K562 (cell line): ENCODE data around the gene TMEM117. TPM values are rescaled to one million over a fixed set of nuclear protein-coding genes. Genes with fewer than 3 reads are reported as not detected.

Experiments used
- ATAC-seq: fragments of 200-7000 bp; cut with Tn5 transposase; 3 replicates; pipeline ENCODE4 v1.9.1; 2020; ENCODE audit warnings: moderate library complexity
- BruUV-seq: library from RNA; stranded (reverse); fragments of 400-500 nt; replicated peaks from 2 replicates; lab custom pipeline; 2021; lab: Mats Ljungman, UMichigan
- CTCF ChIA-PET: fragments of 300-600 bp; formaldehyde crosslinking; extraction: SDS; loops from one replicate; lab custom pipeline; 2021; ENCODE audit warnings: low intra/inter-chr PET ratio; lab: Yijun Ruan, JAX
- POLR2A ChIA-PET: fragments of 300-600, 350-650 bp; sonication (Branson Sonifier 250); formaldehyde crosslinking; extraction: SDS; loops from one replicate; lab custom pipeline; 2021; ENCODE audit warnings: antibody characterized with exemption, inconsistent platforms; lab: Yijun Ruan, JAX
- DNase-seq, 4 experiments: peaks; one replicate each; pipeline versions ENCODE4 v3.0.0 to v3.0.0-alpha.2; 2011 to 2018; ENCODE audit warnings: low spot score in 3 of 4, mixed read lengths in 3 of 4; ENCODE audit errors: extremely low read depth in 1 of 4
- FAIRE-seq: peaks from 2 replicates; lab custom pipeline; 2011; peaks lifted over from hg19 to GRCh38; lab: Jason Lieb, UNC
- H2AFZ ChIP-seq: 2 replicates; pipeline ENCODE4 v1.6.0; 2011; ENCODE audit warnings: low read depth, low read length, control low read depth, inconsistent platforms
- H3K27ac ChIP-seq: fragments of 200-600 bp; 3 replicates; pipeline ENCODE4 v1.8.0; 2011; ENCODE audit warnings: low read depth, mild to moderate bottlenecking, control low read depth, inconsistent platforms, low read length, moderate library complexity, mixed read lengths; ENCODE audit errors: extremely low read depth
- H3K27me3 ChIP-seq, 2 experiments: fragments of 300-600 bp in 1 of 2; 2 replicates in 1 of 2; 3 replicates in 1 of 2; pipeline versions ENCODE4 v1.6.0 to v1.8.0; 2011; ENCODE audit warnings: inconsistent platforms in 2 of 2, low read length in 2 of 2, mild to moderate bottlenecking in 1 of 2, mixed read lengths in 1 of 2, moderate library complexity in 1 of 2; ENCODE audit not compliant: control insufficient read depth in 2 of 2, insufficient read depth in 2 of 2
- H3K36me3 ChIP-seq: fragments of 300-600 bp; 3 replicates; pipeline ENCODE4 v1.8.0; 2011; ENCODE audit warnings: mild to moderate bottlenecking, low read length, inconsistent platforms; ENCODE audit not compliant: control insufficient read depth, insufficient read depth
- H3K4me1 ChIP-seq, 2 experiments: fragments of 200-600 bp in 1 of 2; replicated peaks in 1 of 2; 2 replicates in 1 of 2; 3 replicates in 1 of 2; pipeline versions ENCODE4 v1.5.1 to v1.8.0; 2011; ENCODE audit warnings: inconsistent platforms in 2 of 2, low read length in 2 of 2, mild to moderate bottlenecking in 1 of 2, mixed read lengths in 1 of 2, moderate library complexity in 1 of 2; ENCODE audit not compliant: control insufficient read depth in 2 of 2, insufficient read depth in 2 of 2
- H3K4me2 ChIP-seq: 2 replicates; pipeline ENCODE4 v1.6.1; 2011; ENCODE audit warnings: low read length, control low read depth, inconsistent platforms, mixed read lengths; ENCODE audit not compliant: insufficient read depth
- H3K4me3 ChIP-seq: fragments of 200-600 bp; sonication (generic), shearing (Covaris generic); 2 replicates; pipeline ENCODE4 v1.5.1; 2016; ENCODE audit warnings: control low read depth, inconsistent platforms
- H3K79me2 ChIP-seq: fragments of 200-600 bp; 3 replicates; pipeline ENCODE4 v1.8.0; 2011; ENCODE audit warnings: low read length, inconsistent platforms; ENCODE audit not compliant: control insufficient read depth, insufficient read depth
- H3K9ac ChIP-seq, 2 experiments: 2 replicates each; pipeline versions ENCODE4 v1.6.0 to v1.6.1; 2011; ENCODE audit warnings: low read depth in 2 of 2, low read length in 2 of 2, control low read depth in 1 of 2, inconsistent platforms in 1 of 2, mild to moderate bottlenecking in 1 of 2, mixed read lengths in 1 of 2; ENCODE audit not compliant: insufficient read depth in 1 of 2
- H3K9me1 ChIP-seq: one replicate; pipeline ENCODE4 v1.6.0; 2011; ENCODE audit warnings: inconsistent platforms, mild to moderate bottlenecking, low read length, moderate library complexity; ENCODE audit not compliant: control insufficient read depth, insufficient read depth
- H3K9me3 ChIP-seq: replicated peaks from 2 replicates; pipeline ENCODE4 v1.5.1; 2011; ENCODE audit warnings: low read depth, low read length, inconsistent platforms; ENCODE audit not compliant: control insufficient read depth, insufficient read depth
- H4K20me1 ChIP-seq: replicated peaks from 2 replicates; pipeline ENCODE4 v1.6.1; 2011; ENCODE audit warnings: low read length, inconsistent platforms, mixed read lengths; ENCODE audit not compliant: control insufficient read depth, insufficient read depth
- CREB3 ChIP-seq: fragments of 450-650 bp; conservative IDR thresholded peaks from 2 replicates; pipeline ENCODE4 v1.6.1; 2016; ENCODE audit warnings: missing genetic modification characterization, low read depth, mild to moderate bottlenecking, missing compliant biosample characterization, moderate library complexity
- NFIX ChIP-seq: fragments of 250-450 bp; sonication (Bioruptor Pico); IDR thresholded peaks from 2 replicates; pipeline ENCODE4 v1.4.0; 2020; ENCODE audit warnings: low read depth, mild to moderate bottlenecking, moderate library complexity
- SIN3B ChIP-seq: fragments of 450-650 bp; IDR thresholded peaks from 2 replicates; pipeline ENCODE4 v1.6.1; 2017; ENCODE audit warnings: low read depth, mild to moderate bottlenecking, moderate library complexity
- SLC30A9 ChIP-seq: fragments of 250-450 bp; sonication (Bioruptor Pico); IDR thresholded peaks from 2 replicates; pipeline ENCODE4 v1.8.0; 2022; ENCODE audit warnings: mild to moderate bottlenecking, moderate library complexity
- TBL1XR1 ChIP-seq, 2 experiments: IDR thresholded peaks; 2 replicates each; pipeline ENCODE4 v1.6.1; 2012; ENCODE audit warnings: improper control_type of control experiment in 2 of 2, low read length in 2 of 2, mild to moderate bottlenecking in 1 of 2
- YBX1 ChIP-seq: fragments of 450-650 bp; IDR thresholded peaks from 2 replicates; pipeline ENCODE4 v1.7.1; 2016; ENCODE audit warnings: mild to moderate bottlenecking
- ZNF830 ChIP-seq: fragments of 250-450 bp; sonication (Bioruptor Pico); IDR thresholded peaks from 2 replicates; pipeline ENCODE4 v1.5.0; 2021; ENCODE audit warnings: mild to moderate bottlenecking
- WGBS: fragments of 100-300 bp; shearing (Covaris generic); methylation state at CpG from one replicate; pipeline ENCODE4 v1.1.6; 2016; ENCODE audit warnings: low coverage, mixed read lengths; ENCODE audit not compliant: insufficient coverage; ENCODE audit errors: missing lambda C conversion rate; 5-methylcytosine and 5-hydroxymethylcytosine counted together
- in situ Hi-C: fragments of 300-500 bp; cut with MboI; formaldehyde crosslinking; loops from 4 replicates; pipeline ENCODE4 v1.15.0; 2018; ENCODE audit warnings: inconsistent platforms, mixed read lengths
- intact Hi-C: fragments of 100-400 bp; cut with micrococcal nuclease; formaldehyde crosslinking; loops from 2 replicates; pipeline ENCODE4 v1.14.2; 2022
- polyA plus RNA-seq, 8 experiments: library from polyadenylated mRNA; depleted of rRNA in 4 of 8; stranded (reverse) in 5 of 8; unstranded in 3 of 8; fragments of >200 nt; fragmentation: Nextera tagmentation in 2 of 8; fragmentation: Illumina TruSeq in 1 of 8; extraction: Ambion mirVana in 2 of 8; extraction: Trizol in 1 of 8; gene quantifications; 2 replicates each; pipeline versions ENCODE4 v1.2.1 to v1.2.3, GENCODE V29; 2011 to 2014; ENCODE audit warnings: inconsistent platforms in 1 of 8, missing spikeins in 1 of 8
- total RNA-seq, 7 experiments: library from RNA; depleted of rRNA in 6 of 7; stranded (reverse); fragments of >200 nt in 6 of 7; fragmentation: Illumina TruSeq in 2 of 7; extraction: Trizol in 2 of 7; gene quantifications; 2 replicates each; pipeline versions ENCODE4 v1.2.1 to v1.2.3, GENCODE V29; 2011 to 2021; ENCODE audit warnings: low replicate concordance in 1 of 7
- TF ChIP-seq, protein P1 (sequence below), 2 experiments: fragments of 450-650 bp in 1 of 2; sonication (generic) in 1 of 2; formaldehyde crosslinking in 1 of 2; IDR thresholded peaks in 1 of 2; conservative IDR thresholded peaks in 1 of 2; 2 replicates each; pipeline versions ENCODE4 v1.6.1 to v1.8.1; 2016 to 2023; ENCODE audit warnings: mild to moderate bottlenecking in 2 of 2, moderate library complexity in 2 of 2, inconsistent platforms in 1 of 2, missing genetic modification reagents in 1 of 2
- TF ChIP-seq, protein P2 (sequence below), 2 experiments: fragments of 450-650 bp; IDR thresholded peaks; 2 replicates each; pipeline ENCODE4 v1.6.1; 2018; ENCODE audit warnings: mild to moderate bottlenecking in 2 of 2, low read depth in 1 of 2; ENCODE audit not compliant: partially characterized antibody in 2 of 2
- TF ChIP-seq, protein P3 (sequence below), 3 experiments: IDR thresholded peaks in 2 of 3; conservative IDR thresholded peaks in 1 of 3; 2 replicates each; pipeline ENCODE4 v1.5.1; 2011 to 2012; ENCODE audit warnings: low read length in 3 of 3, mild to moderate bottlenecking in 3 of 3, control low read depth in 2 of 3, improper control_type of control experiment in 1 of 3, inconsistent platforms in 1 of 3, low read depth in 1 of 3, mixed read lengths in 1 of 3, moderate library complexity in 1 of 3; ENCODE audit not compliant: insufficient read depth in 2 of 3

TMEM117 gene
- total and polyA plus RNA-seq, 9 of the 15 experiments (the other 6 are each of a cell fraction or from before 2014, with no cell fraction given): 0.31 to 2.8 (median 1.0) TPM

DNA sequence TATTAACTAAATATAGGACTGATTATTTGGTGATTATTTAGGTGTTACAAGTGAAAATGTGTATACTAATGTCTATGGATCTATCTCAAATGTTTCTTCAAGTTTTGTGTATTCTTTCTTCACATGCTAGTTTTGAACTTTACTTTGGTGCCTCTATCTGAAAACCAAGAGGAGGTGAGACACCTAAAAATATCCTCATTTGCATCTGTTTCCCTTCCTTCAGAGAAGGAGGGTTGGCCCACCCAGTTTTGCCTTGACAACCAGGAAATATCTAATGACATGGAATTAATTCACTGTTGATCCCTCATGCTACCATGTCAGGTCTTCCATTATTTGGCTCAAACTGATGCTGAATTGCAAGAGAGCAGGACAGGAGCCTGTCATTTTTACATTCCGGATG lies 539.8 kb downstream of the TMEM117 start (continued):
- TF ChIP-seq TBL1XR1 (IDR thresholded peaks at IDR 0.05; ENCODE audit: low read length in 2 of 2): no peak
- TF ChIP-seq, protein P1, sequence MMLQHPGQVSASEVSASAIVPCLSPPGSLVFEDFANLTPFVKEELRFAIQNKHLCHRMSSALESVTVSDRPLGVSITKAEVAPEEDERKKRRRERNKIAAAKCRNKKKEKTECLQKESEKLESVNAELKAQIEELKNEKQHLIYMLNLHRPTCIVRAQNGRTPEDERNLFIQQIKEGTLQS (IDR thresholded peaks at IDR 0.05): no peak
- TF ChIP-seq, protein P1 (CRISPR knock-in tag; conservative IDR thresholded peaks at IDR 0.05): no peak
- TF ChIP-seq, all 486 proteins: peak for 0

- H3K36me3 ChIP-seq: no peaks in the 10 kb centered on the region
- no peak overlapping the region for H3K4me3 ChIP-seq
- FAIRE-seq (no peak), DNase-seq (no peak), ATAC-seq (no peak)
- H2AFZ ChIP-seq: no peak overlapping the region
- H3K4me1 ChIP-seq: no peaks in the 10 kb centered on the region
- 3% methylated on average over 5 of the region's 5 CpGs for WGBS
- H3K27ac ChIP-seq: no peak overlapping the region
- H3K27me3 ChIP-seq: no peaks in the 10 kb centered on the region
- BruUV-seq: no TSS peak
- H3K9me1 ChIP-seq: no peaks in the 10 kb centered on the region
- no peaks in the 10 kb centered on the region; the same call in 1 of the 2 replicates for H3K9me3 ChIP-seq
- H4K20me1 ChIP-seq: no peaks in the 10 kb centered on the region
- in situ Hi-C loops (no loop called here), intact Hi-C loops (no loop called here)
- POLR2A ChIA-PET: no interaction called here
- H3K9ac ChIP-seq: no peak overlapping the region
- no peak overlapping the region for H3K4me2 ChIP-seq
- CTCF ChIA-PET: no interaction called here
- no peaks in the 10 kb centered on the region for H3K79me2 ChIP-seq
- no peak for TF ChIP-seq CREB3 (tag)
- TF ChIP-seq ZNF830 (CRISPR knock-in tag): no peak
- no peak for TF ChIP-seq SIN3B
- TF ChIP-seq, protein P2, sequence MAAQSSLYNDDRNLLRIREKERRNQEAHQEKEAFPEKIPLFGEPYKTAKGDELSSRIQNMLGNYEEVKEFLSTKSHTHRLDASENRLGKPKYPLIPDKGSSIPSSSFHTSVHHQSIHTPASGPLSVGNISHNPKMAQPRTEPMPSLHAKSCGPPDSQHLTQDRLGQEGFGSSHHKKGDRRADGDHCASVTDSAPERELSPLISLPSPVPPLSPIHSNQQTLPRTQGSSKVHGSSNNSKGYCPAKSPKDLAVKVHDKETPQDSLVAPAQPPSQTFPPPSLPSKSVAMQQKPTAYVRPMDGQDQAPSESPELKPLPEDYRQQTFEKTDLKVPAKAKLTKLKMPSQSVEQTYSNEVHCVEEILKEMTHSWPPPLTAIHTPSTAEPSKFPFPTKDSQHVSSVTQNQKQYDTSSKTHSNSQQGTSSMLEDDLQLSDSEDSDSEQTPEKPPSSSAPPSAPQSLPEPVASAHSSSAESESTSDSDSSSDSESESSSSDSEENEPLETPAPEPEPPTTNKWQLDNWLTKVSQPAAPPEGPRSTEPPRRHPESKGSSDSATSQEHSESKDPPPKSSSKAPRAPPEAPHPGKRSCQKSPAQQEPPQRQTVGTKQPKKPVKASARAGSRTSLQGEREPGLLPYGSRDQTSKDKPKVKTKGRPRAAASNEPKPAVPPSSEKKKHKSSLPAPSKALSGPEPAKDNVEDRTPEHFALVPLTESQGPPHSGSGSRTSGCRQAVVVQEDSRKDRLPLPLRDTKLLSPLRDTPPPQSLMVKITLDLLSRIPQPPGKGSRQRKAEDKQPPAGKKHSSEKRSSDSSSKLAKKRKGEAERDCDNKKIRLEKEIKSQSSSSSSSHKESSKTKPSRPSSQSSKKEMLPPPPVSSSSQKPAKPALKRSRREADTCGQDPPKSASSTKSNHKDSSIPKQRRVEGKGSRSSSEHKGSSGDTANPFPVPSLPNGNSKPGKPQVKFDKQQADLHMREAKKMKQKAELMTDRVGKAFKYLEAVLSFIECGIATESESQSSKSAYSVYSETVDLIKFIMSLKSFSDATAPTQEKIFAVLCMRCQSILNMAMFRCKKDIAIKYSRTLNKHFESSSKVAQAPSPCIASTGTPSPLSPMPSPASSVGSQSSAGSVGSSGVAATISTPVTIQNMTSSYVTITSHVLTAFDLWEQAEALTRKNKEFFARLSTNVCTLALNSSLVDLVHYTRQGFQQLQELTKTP (IDR thresholded peaks at IDR 0.05; ENCODE audit: low read depth in 1 of 2, partially characterized antibody in 2 of 2): no peak
- no peak for TF ChIP-seq YBX1
- no peak for TF ChIP-seq SLC30A9 (CRISPR knock-in tag)
- TF ChIP-seq, protein P3, sequence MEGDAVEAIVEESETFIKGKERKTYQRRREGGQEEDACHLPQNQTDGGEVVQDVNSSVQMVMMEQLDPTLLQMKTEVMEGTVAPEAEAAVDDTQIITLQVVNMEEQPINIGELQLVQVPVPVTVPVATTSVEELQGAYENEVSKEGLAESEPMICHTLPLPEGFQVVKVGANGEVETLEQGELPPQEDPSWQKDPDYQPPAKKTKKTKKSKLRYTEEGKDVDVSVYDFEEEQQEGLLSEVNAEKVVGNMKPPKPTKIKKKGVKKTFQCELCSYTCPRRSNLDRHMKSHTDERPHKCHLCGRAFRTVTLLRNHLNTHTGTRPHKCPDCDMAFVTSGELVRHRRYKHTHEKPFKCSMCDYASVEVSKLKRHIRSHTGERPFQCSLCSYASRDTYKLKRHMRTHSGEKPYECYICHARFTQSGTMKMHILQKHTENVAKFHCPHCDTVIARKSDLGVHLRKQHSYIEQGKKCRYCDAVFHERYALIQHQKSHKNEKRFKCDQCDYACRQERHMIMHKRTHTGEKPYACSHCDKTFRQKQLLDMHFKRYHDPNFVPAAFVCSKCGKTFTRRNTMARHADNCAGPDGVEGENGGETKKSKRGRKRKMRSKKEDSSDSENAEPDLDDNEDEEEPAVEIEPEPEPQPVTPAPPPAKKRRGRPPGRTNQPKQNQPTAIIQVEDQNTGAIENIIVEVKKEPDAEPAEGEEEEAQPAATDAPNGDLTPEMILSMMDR (IDR thresholded peaks at IDR 0.05 in 2 of 3, conservative IDR thresholded peaks at IDR 0.05 in 1 of 3; ENCODE audit: insufficient read depth in 2 of 3, low read depth in 1 of 3, low read length in 3 of 3): no peak
- TF ChIP-seq NFIX (CRISPR knock-in tag): no peak
Measured at GRCh38 chr12:44377443-44378187, 541.7 kb downstream of the TMEM117 start.
